NCI-H460 (cell line): Measurements from ENCODE around the gene MTA1. TPM values are rescaled to one million over a fixed set of nuclear protein-coding genes. Genes with fewer than 3 reads are reported as not detected.

ENCODE experiments used
- DNase-seq: peaks from one replicate; pipeline ENCODE4 v3.0.0-alpha.2; 2016; ENCODE audit warnings: low read depth; ENCODE audit errors: extremely low read depth
- total RNA-seq: library from RNA; depleted of rRNA; stranded (reverse); fragments of >200 nt; shearing (Covaris generic); gene quantifications from 2 replicates; pipeline ENCODE4 v1.2.3, GENCODE V29; 2014

The MTA1 gene
- total RNA-seq, 1 experiment from 2014 or later, result 77.9 TPM

GRCh38 chr14:105401699-105402098 lies 17.9 kb upstream of the MTA1 start:
- DNase-seq, result no peak

- DNase-seq, result no peak
These were observed 11.0 kb upstream of the MTA1 start for GRCh38 chr14:105408592-105408991.

GRCh38 chr14:105409364-105409763 lies 10.3 kb upstream of the MTA1 start:
- no peak for DNase-seq

- DNase-seq, result no peak
These were observed 9.0 kb upstream of the MTA1 start for GRCh38 chr14:105410642-105411016.

GRCh38 chr14:105411017-105411941 lies 8.3 kb upstream of the MTA1 start:
- DNase-seq, result peak; percentile 44

DNA sequence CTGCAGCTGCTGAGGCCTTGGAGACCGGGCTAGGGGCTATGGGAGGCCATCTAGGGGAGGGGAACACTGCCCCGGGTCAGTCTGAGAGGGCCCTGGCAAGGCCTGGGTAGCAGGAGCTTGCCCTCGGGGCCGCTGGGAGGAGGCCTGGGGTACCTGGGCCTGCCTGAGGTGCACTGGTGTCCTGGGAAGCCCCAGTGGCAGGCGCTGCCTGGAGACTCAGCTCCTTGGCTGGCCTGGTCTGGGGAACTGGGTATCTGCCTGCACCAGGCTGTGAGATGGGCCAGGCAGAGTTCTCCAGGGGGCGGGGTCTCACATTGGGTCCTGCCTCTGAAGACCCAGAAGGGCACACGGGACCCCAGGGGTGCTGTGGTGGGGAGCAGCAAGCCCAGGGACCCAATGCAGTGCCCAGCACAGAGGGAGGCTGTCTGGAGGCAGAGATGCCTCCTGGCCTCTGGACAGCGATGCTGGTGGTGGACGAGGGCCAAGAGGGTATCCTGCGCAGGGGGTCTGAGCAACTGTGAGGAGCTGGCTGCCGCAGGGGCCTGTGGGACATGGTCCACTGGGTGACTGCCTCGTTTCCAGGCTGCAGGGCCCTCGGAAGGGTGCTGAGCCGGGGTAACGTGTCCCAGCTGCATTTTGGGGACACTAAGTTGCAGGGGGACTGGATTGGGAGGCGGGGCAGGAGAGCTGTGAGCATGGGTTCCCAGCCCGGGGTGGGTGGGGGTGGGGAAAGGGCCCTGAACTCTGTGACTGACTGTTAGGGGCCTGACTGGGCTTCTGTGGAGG lies 7.4 kb upstream of the MTA1 start:
- no peak for DNase-seq

DNA sequence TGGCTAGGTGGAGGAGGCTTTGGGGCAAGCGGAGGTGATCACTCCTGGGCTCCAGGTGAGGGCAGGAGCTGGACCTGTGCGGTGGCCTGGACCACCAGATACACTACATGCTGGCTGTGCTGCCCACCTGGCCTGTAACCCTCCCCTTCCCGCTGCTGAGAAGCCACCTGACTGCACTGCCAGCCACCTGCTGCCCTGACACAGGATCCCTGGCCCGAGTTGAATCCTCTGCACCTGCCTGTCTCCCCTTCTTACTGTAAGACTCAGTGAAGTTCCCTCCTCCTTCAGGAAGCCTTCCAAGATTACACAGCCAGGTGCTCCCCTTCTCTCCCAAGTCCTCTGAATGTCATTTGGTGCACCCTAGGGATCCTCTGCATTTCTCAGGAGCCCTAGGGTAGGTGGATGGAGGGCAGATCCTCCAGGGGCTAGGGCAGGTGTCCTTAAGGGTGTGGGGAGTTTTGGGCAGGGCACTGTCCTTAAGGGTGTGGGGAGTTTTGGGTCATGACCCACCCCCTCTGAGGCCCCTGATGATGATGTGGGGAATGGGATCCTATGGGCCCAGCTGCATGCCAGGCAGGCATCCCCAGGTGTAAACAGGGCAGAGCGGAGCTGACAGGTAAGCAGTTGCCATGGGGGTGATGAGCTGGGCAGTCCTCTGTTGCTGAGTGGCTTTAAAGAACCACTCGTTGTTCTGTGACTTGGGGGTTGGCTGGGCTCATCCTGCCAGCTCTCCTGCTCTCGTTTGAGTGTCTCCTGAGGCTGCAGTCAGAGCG lies 6.7 kb upstream of the MTA1 start:
- no peak for DNase-seq

DNA sequence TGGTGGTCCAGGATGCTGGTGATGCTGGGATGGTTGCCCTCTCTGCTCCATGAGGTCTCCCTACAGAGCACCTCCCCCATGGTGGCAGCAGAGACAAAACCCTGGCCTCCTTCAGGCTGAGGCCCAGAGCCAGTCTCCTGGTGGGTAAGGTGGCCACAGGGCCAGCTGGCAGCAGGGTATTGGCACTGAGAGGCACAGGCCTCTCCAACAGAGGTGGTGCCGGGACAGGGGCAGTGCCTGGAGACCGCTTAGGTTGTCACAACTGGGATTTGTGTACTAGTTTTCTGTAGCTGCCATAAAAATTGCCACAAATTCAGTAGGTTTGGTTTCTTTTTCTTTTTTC lies 6.1 kb upstream of the MTA1 start:
- DNase-seq, result no peak

GRCh38 chr14:105414456-105415371 lies 4.9 kb upstream of the MTA1 start:
- DNase-seq, result peak; percentile 41

- no peak for DNase-seq
These were observed 3.9 kb upstream of the MTA1 start for GRCh38 chr14:105415481-105416428.

DNA sequence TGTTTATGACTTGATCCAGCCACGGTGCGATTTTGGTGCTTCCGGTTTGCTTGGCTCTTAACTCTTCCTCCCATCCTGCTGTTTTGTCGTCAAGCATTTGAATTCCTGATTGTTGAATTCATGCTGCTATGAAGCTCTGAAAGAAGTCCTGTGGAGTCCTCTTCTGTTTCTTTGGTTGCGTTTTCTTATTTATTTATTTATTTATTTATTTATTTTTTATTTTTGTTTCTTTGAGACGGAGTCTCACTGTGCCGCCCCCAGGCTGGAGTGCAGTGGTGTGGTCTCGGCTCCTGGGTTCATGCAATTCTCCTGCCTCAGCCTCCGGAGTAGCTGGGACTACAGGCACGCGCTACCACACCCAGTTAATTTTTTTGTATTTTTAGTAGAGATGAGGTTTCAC lies 3.0 kb upstream of the MTA1 start:
- no peak for DNase-seq

DNA sequence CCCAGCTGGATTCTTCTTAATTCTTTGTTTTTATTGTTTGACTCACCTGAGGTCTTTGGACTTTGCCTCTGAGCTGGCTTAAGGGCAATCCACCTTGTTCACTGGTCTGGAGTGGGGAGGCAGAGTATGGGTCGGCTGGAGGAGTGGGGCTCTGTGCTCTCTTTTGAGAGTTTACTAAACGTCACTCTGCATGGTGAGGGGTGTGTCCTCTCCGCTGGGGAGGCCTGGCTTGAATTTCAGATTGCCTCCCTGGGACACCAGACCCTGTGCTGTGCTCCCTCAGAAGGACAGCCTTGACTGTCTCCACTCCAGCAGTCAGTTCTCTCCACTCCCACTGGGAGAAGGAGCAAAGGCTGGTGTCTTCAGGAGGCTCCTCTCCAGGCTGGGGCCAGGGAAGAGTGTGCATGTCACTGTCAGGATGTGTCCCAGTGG lies 1.9 kb upstream of the MTA1 start:
- DNase-seq, result no peak

GRCh38 chr14:105418269-105419194 lies 1.1 kb upstream of the MTA1 start:
- no peak for DNase-seq

- no peak for DNase-seq
These were observed 710 bp downstream of the MTA1 start for GRCh38 chr14:105420101-105420973.

GRCh38 chr14:105420974-105421674 lies 1.5 kb downstream of the MTA1 start:
- no peak for DNase-seq
